ENCODE data around the gene LINC00237. TPM values are rescaled to one million over a fixed set of nuclear protein-coding genes. Genes with fewer than 3 reads are reported as not detected.

LINC00237 gene
- total and polyA plus RNA-seq, 2 of the 8 experiments (the other 6 are each of a cell fraction or from before 2014, with no cell fraction given), result 0.28 to 1.4 TPM

- FAIRE-seq, result peak; percentile 86
These were observed 53.0 kb downstream of the LINC00237 start for GRCh38 chr20:21053002-21053762.

More at GRCh38 chr20:21053002-21053762, 53.0 kb downstream of the LINC00237 start:
- Histone ChIP-seq H3K79me2 (ENCODE audit: control insufficient read depth in 1 of 2, insufficient read depth in 2 of 2, low read length in 2 of 2) (no peaks in the 10 kb centered on the region), H4K20me1 (replicated peaks in 1 of 2; ENCODE audit: control insufficient read depth in 1 of 2, insufficient read depth in 2 of 2, low read length in 2 of 2) (no peaks in the 10 kb centered on the region), H3K4me2 (ENCODE audit: insufficient read depth in 1 of 2, low read depth in 2 of 2, low read length in 2 of 2) (peak overlapping the region; percentile 12 to 26; a peak in 3 of 4 replicates), H3K9me3 (ENCODE audit: insufficient read depth in 2 of 2, low read depth in 1 of 2, low read length in 1 of 2) (no peaks in the 10 kb centered on the region), H3K56ac (replicated peaks; ENCODE audit: insufficient read length, low read depth, low read length) (no peak overlapping the region), H2BK15ac (ENCODE audit: low read length) (0 out of 2 replicates have a peak overlapping the region, but pooled peaks have one; percentile 48), H3K23ac (ENCODE audit: insufficient read length) (no peak overlapping the region), H3K79me1 (ENCODE audit: low read depth, low read length) (no peaks in the 10 kb centered on the region), H3K4me1 (replicated peaks in 1 of 4; ENCODE audit: control insufficient read depth in 3 of 4, insufficient read depth in 4 of 4, low read length in 3 of 4) (peaks cover 5 to 14% (median 10%) of the 10 kb centered on the region in 4 experiments; a peak in 6 of 7 replicates), H2BK5ac (ENCODE audit: low read depth, low read length) (peak overlapping the region; percentile 82; the same call in 1 of the 2 replicates), H3K4ac (replicated peaks; ENCODE audit: insufficient read length, low read depth, low read length) (no peak overlapping the region), H4K91ac (replicated peaks; ENCODE audit: insufficient read length, low read length) (peak overlapping the region; percentile 45), H2BK20ac (ENCODE audit: low read length) (no peak overlapping the region; the same call in 1 of the 2 replicates), H3K18ac (ENCODE audit: extremely low read depth, low read length) (0 out of 2 replicates have a peak overlapping the region, but pooled peaks have one; percentile 38), H3K23me2 (ENCODE audit: low read depth, low read length) (no peaks in the 10 kb centered on the region), H2AFZ (ENCODE audit: low read length) (peak overlapping the region; percentile 24), H4K8ac (ENCODE audit: extremely low read depth, insufficient read depth, low read length) (no peak overlapping the region), H3K14ac (ENCODE audit: insufficient read length) (no peak overlapping the region), H3K4me3 (ENCODE audit: extremely low read depth in 1 of 4, insufficient read depth in 2 of 4, low read depth in 3 of 4, low read length in 4 of 4) (peak overlapping the region in 2 of 4 experiments; percentile 12 to 27; a peak in 3 of 8 replicates), H2BK12ac (ENCODE audit: low read depth, low read length) (peak overlapping the region; percentile 83; the same call in 1 of the 2 replicates), H3K36me3 (ENCODE audit: control insufficient read depth in 2 of 4, insufficient read depth in 4 of 4, low read length in 3 of 4) (no peaks in the 10 kb centered on the region), H2BK120ac (replicated peaks; ENCODE audit: low read depth, low read length) (peak overlapping the region; percentile 29), H3K9ac (replicated peaks in 1 of 4; ENCODE audit: extremely low read depth in 1 of 4, low read depth in 3 of 4, low read length in 3 of 4) (no peak overlapping the region), H4K5ac (ENCODE audit: insufficient read length, low read depth, low read length) (no peak overlapping the region), H3K27ac (ENCODE audit: low read depth, low read length) (no peak overlapping the region), H2AK5ac (ENCODE audit: low read depth, low read length) (no peak overlapping the region), H3K27me3 (replicated peaks in 1 of 4; ENCODE audit: control insufficient read depth in 3 of 4, extremely low read depth in 1 of 4, insufficient read depth in 3 of 4, low read length in 3 of 4) (no peaks in the 10 kb centered on the region)
- DNase-seq (ENCODE audit: low read depth in 1 of 2, low spot score in 2 of 2), result peak in 1 of 2 experiments; percentile 53
- ChIA-PET POLR2A (ENCODE audit: partially characterized antibody) (interaction anchor here (1.2 to 2.1 kb wide), 3 partner anchors 48 to 250 kb away, joined by 3 to 5 read pairs (median 5); partner anchors contain the start of gene XRN2), CTCF (ENCODE audit: partially characterized antibody) (interaction anchor here (0.6 to 2.3 kb wide), 10 partner anchors 15 to 476 kb away, joined by 3 to 10 read pairs (median 3); no protein-coding TSS in a partner anchor)
- WGBS, 2 experiments (ENCODE audit: extremely low coverage in 1 of 2, insufficient coverage in 1 of 2, insufficient read length in 1 of 2, insufficient replicate concordance in 2 of 2, low coverage in 1 of 2, low lambda C conversion rate in 2 of 2, missing lambda C conversion rate in 1 of 2), result 24% methylated on average over 10 of the region's 10 CpGs; no CpG with 5 or more reads in 1 of the 2 experiments
- TF ChIP-seq YY1 (IDR thresholded peaks at IDR 0.05; ENCODE audit: low read depth, low read length) (no peak), RAD21 (IDR thresholded peaks at IDR 0.05 in 1 of 2, conservative IDR thresholded peaks at IDR 0.05 in 1 of 2; ENCODE audit: low read depth in 2 of 2, low read length in 2 of 2) (peak; percentile 65 to 78)
- TF ChIP-seq, protein P1, sequence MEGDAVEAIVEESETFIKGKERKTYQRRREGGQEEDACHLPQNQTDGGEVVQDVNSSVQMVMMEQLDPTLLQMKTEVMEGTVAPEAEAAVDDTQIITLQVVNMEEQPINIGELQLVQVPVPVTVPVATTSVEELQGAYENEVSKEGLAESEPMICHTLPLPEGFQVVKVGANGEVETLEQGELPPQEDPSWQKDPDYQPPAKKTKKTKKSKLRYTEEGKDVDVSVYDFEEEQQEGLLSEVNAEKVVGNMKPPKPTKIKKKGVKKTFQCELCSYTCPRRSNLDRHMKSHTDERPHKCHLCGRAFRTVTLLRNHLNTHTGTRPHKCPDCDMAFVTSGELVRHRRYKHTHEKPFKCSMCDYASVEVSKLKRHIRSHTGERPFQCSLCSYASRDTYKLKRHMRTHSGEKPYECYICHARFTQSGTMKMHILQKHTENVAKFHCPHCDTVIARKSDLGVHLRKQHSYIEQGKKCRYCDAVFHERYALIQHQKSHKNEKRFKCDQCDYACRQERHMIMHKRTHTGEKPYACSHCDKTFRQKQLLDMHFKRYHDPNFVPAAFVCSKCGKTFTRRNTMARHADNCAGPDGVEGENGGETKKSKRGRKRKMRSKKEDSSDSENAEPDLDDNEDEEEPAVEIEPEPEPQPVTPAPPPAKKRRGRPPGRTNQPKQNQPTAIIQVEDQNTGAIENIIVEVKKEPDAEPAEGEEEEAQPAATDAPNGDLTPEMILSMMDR (IDR thresholded peaks at IDR 0.05; ENCODE audit: control extremely low read depth in 1 of 3, insufficient read depth in 1 of 3, low read depth in 1 of 3, low read length in 3 of 3), result peak; percentile 25 to 48 (median 32)
